ENCODE data around the gene FSTL5. TPM values are rescaled to one million over a fixed set of nuclear protein-coding genes. Genes with fewer than 3 reads are reported as not detected.
"Not testable (repeated sequence)": the region's sequence is repeated elsewhere in the genome, so short reads cannot be mapped to it uniquely, and the experiment has no call there.

FSTL5 gene
- not detected in 2 replicates for total RNA-seq

- ChIA-PET POLR2A (no interaction called here), CTCF (no interaction called here)
- peak; percentile 42 for ATAC-seq (ENCODE audit: low read depth)
- Mint-ChIP-seq H3K36me3 (ENCODE audit: low read depth) (no peaks in the 10 kb centered on the region), H3K4me1 (peaks cover 8% of the 10 kb centered on the region), H3K27ac (no peak within 1 kb of the TSS), H3K9me3 (no peaks in the 10 kb centered on the region), H3K27me3 (no peaks in the 10 kb centered on the region), H3K4me3 (no peak within 1 kb of the TSS)
- TF ChIP-seq, protein P1, sequence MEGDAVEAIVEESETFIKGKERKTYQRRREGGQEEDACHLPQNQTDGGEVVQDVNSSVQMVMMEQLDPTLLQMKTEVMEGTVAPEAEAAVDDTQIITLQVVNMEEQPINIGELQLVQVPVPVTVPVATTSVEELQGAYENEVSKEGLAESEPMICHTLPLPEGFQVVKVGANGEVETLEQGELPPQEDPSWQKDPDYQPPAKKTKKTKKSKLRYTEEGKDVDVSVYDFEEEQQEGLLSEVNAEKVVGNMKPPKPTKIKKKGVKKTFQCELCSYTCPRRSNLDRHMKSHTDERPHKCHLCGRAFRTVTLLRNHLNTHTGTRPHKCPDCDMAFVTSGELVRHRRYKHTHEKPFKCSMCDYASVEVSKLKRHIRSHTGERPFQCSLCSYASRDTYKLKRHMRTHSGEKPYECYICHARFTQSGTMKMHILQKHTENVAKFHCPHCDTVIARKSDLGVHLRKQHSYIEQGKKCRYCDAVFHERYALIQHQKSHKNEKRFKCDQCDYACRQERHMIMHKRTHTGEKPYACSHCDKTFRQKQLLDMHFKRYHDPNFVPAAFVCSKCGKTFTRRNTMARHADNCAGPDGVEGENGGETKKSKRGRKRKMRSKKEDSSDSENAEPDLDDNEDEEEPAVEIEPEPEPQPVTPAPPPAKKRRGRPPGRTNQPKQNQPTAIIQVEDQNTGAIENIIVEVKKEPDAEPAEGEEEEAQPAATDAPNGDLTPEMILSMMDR (IDR thresholded peaks at IDR 0.05) = no peak
- intact Hi-C loops (cut with micrococcal nuclease) = no loop called here
- no peak for DNase-seq
Measured at GRCh38 chr4:162163892-162164759, at the start of gene FSTL5. Gene FSTL5 (minus strand): TSS chr4:162164000. CDS start chr4:162111396, 52,604 bp downstream.

DNA sequence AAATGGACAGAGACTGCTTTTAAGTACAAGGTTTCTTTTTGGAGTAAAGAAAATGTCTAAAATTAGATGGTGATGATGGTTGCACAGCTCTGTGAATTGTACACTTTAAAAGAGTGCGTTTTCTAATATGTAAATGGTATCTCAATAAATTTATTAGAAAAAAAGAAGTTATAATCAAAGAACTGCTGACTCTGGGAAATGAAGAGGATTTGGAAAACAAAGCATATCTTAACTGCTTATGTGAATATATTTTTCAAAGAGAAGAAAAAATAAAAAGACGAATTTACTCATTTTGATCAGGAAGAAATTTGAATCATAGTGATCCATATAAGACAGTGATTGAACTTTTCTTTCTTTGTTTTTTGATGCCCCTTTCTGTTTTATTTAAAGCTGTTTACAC lies 45.9 kb upstream of the FSTL5 start:
- no peak overlapping the region for H3K4me3 Mint-ChIP-seq
- intact Hi-C loops (cut with micrococcal nuclease) = no loop called here
- CTCF ChIA-PET = no interaction called here
- H3K9me3 Mint-ChIP-seq = peaks cover 10% of the 10 kb centered on the region
- H3K27me3 Mint-ChIP-seq = no peaks in the 10 kb centered on the region
- TF ChIP-seq, protein P1 (IDR thresholded peaks at IDR 0.05) = no peak
- POLR2A ChIA-PET = no interaction called here
- no peak for ATAC-seq (ENCODE audit: low read depth)
- no peaks in the 10 kb centered on the region for H3K36me3 Mint-ChIP-seq (ENCODE audit: low read depth)
- H3K27ac Mint-ChIP-seq = no peak overlapping the region
- DNase-seq = no peak
- no peaks in the 10 kb centered on the region for H3K4me1 Mint-ChIP-seq

GRCh38 chr4:162203478-162203877 lies 39.7 kb upstream of the FSTL5 start:
- H3K27ac Mint-ChIP-seq; H3K36me3 Mint-ChIP-seq (ENCODE audit: low read depth); CTCF ChIA-PET; intact Hi-C loops (cut with micrococcal nuclease); H3K27me3 Mint-ChIP-seq; H3K4me3 Mint-ChIP-seq; ATAC-seq (ENCODE audit: low read depth); H3K4me1 Mint-ChIP-seq; H3K9me3 Mint-ChIP-seq; DNase-seq; POLR2A ChIA-PET: not testable (repeated sequence)

- CTCF ChIA-PET = no interaction called here
- DNase-seq = no peak
- Mint-ChIP-seq H3K36me3 (ENCODE audit: low read depth) (no peaks in the 10 kb centered on the region), H3K27me3 (no peaks in the 10 kb centered on the region), H3K9me3 (peaks cover 5% of the 10 kb centered on the region), H3K4me1 (no peaks in the 10 kb centered on the region), H3K4me3 (no peak overlapping the region), H3K27ac (no peak overlapping the region)
- no peak for ATAC-seq (ENCODE audit: low read depth)
- TF ChIP-seq, protein P1 (IDR thresholded peaks at IDR 0.05) = no peak
- intact Hi-C loops (cut with micrococcal nuclease) = no loop called here
- POLR2A ChIA-PET = no interaction called here
Measured at GRCh38 chr4:162201673-162202072, 37.9 kb upstream of the FSTL5 start.

DNA sequence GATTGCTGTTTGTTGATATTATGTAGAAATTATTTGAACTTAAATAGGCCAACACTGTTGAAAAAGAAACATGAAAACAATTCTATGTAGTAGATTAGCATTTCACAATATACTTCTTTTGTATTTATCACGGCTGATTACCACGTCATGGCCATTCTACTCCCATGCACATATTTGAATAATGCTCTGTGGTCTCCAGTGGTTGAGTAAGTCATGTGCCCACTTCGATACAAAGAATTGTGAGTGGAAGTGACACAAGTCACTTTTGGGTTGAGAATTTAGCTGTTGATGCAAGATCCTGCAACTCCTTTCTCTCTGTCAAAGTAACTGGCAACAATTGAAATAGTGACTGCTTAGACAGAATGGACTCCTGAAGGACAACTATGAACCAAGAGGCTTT lies 6.7 kb upstream of the FSTL5 start:
- ChIA-PET CTCF (no interaction called here), POLR2A (no interaction called here)
- no peak overlapping the region for H3K27ac Mint-ChIP-seq

More for the DNA sequence above, 6.7 kb upstream of the FSTL5 start:
- H3K4me1 Mint-ChIP-seq = no peaks in the 10 kb centered on the region
- no peaks in the 10 kb centered on the region for H3K27me3 Mint-ChIP-seq
- DNase-seq = no peak
- ATAC-seq (ENCODE audit: low read depth) = no peak
- no peaks in the 10 kb centered on the region for H3K9me3 Mint-ChIP-seq
- intact Hi-C loops (cut with micrococcal nuclease) = no loop called here
- TF ChIP-seq, protein P1 (IDR thresholded peaks at IDR 0.05) = no peak
- no peaks in the 10 kb centered on the region for H3K36me3 Mint-ChIP-seq (ENCODE audit: low read depth)
- H3K4me3 Mint-ChIP-seq = no peak overlapping the region
